ENCODE measurements around the gene SVEP1.
"Not testable (repeated sequence)": the region's sequence is repeated elsewhere in the genome, so short reads cannot be mapped to it uniquely, and the experiment has no call there.

SVEP1 gene

DNA sequence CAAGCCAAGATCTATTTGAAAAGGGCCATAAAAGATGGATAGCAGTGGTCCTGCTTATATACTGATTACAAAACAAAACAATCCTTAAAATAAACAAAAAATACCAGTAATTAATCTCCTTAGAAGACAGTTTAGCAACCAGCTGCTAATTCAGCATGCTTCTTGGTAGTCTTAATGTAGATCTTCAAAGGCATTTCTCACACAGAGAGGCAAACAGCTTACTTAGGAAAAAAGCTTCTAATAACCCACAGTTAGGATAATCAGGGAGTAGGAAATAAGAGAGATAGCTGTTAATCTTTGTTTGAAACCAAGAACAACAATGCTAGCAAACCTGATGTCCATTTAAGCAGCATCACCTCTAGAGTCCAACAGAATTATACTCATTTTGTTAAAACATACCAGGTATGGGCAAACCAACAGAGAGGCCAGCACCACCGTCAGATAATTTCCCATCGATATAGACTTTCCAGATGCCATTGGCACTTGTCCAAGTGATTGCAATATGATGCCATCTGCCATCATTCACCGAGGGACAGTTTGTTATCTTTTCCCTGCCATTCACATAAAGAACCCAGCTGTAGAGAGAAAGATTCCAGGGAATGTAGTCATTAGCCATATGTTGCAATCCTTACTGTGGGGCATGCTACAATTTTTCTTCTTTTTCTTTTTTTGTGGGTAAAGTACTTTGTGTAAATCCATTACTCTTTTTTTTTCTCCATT lies 136.2 kb downstream of the SVEP1 start:
- no peak for FAIRE-seq

DNA sequence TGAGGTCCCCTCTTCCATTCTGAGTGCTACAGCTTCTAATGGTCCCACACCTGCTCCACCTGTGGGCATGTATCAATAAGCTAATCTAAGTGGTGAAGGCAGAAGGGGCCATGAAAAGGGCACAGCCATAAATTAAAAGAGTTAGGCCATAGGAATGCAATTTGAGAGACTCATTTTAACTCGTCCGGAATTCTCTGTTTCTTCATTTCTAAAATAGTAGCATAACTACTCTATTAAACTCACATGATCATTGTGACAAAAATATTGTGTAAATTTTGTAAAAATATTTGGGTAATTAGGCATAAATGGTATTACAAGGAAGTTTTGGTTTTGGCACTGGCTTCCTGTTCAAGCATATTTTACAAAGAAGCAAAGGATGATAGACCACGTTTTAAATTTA lies 138.7 kb downstream of the SVEP1 start:
- no peak for FAIRE-seq

DNA sequence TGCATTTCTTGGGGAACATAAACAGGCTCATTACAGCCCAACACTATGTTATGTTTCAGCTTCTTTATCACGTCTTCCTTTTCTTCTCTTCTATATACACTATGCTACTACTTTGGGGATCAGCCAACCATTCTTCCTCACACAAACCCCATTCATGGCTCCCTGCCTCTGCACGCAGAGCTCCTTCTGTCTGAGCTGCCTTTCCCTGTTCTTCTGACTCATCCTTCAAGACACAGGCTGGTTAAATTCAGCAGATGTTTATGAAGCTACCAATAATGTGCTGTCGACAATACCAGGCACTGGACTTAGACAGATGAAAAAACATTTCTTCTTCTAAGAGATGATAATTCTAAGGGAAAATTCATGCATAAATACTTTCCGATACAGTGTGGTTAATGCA lies 139.4 kb downstream of the SVEP1 start:
- no peak for FAIRE-seq

DNA sequence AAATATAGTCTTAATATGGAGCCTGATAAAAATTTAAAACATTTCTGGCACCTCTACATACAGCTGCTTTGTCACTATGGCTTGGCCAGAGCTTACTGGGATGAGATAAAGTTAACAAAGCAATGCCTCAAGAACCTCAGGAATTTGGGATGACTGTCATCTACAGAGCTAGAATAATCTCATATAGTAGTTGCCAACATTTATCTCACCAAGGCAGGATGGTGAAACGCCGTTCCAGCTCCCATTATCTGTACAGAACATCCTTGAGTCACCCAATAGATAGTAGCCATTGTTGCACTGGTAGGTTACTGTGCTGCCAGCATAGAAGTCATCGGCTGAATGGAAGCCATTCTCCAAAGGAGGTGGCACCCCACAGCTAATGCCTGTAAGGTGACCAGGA lies 147.3 kb downstream of the SVEP1 start:
- no peak for FAIRE-seq

DNA sequence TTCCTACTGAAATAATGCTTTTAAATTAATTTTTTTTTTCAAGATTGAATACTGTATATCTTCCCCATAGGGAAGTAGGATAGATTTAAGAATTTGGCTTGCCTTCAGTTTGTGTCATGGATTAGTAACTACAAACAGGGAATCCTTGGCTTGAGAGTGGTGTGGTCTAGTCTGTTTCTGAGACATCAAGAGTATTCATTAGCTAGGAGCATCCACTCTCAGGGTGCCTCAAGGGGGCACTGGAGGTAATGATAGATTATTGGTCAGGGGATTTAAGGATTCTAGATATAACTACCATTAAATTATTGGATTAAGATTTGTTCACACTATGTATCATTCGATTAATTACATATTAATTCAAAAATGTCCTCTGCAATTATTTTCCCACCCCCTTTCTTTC lies 150.1 kb downstream of the SVEP1 start:
- FAIRE-seq, result no peak

DNA sequence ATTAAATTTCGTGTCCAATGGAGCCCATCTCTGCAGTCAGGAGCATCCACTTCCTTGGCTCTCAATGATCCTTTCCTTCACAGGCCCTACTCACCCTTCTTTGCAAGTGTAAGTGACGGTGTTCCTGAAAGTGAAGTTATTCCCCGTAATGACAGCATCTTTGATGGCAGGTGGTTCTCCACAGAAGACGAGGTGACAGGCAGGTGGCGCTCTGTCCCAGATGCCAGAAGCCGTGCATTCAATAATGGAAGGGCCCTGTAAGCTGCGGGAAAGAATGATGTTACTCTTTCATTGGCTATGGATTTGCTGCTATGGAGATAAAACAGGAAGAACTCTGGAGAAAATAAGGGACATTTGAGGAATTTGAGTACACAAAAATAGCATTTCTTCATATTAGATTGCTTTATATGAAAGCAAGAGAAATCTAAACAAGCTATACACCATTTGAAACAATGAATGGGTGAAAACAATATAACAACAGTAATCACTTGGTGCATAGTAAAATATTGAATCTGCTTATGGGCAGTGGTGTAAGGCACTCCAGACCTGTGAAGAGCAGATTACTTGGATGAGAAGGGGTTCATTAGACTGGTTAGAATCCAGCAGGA lies 151.9 kb downstream of the SVEP1 start:
- no peak for FAIRE-seq

DNA sequence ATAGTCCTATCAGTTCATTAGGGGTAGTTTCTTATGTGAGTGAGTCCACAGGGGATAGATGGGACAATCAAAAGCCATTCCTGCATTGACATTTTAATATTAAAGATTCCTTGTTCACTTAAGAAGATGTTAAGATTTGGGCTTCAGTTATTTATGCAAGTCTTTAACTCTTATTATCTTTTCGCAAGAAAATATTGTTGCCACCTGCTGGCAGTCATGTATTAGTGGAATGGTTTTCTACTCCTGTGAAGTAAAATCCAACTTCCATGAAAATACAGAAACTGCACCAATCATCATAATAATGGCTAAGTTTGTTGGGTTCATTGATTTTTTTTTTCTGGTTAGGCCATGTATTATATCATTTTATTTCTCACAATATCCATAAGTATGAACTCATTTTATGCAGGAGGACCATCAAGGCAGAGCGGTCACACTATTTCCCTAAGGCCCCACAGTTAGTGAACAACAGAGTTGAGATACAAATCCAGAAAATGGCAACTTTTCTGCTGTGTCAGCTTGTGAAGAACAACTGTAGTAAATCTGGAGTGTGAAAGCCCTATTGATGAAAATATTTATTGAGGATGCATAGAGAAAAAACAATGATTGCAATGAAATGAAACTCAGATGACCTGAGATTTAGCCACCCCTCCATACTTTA lies 153.4 kb downstream of the SVEP1 start:
- no peak for FAIRE-seq

DNA sequence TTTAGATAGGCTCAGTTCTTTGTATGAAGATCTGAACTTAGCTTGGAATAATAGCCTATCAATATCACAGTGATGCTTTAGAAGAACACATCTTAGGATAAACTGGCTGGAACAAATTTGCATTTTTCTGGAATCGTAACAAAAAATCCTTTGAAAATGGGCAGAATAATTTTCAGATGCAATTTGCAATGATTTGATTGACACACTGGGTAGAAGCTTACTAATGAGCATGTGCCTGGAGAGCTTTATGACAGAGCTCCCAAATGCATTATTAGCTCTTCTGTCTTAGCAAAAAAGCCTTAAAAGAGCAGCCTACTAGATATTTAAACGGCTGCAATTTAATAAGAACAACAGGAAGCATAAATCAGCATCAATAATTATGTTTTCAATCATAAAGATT lies 165.1 kb downstream of the SVEP1 start:
- no peak for FAIRE-seq

DNA sequence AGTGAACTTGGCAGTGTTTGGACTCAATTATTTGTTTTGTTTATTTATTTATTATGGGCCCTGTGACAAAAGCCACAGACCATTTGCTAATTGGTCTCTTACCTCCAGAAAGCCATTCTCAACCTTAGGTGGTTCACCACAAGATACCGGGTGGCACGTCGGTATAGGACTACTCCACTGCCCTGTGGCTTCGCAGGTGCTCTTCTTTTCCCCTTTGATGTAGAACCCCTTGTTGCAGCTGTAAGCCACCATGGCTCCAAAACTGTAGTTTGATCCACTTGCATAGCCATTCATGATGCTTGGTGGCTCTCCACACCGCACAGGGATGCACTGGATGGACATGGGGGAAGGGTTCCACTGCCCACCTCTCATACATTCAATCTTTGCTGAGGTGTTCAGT lies 168.6 kb downstream of the SVEP1 start:
- no peak for FAIRE-seq

DNA sequence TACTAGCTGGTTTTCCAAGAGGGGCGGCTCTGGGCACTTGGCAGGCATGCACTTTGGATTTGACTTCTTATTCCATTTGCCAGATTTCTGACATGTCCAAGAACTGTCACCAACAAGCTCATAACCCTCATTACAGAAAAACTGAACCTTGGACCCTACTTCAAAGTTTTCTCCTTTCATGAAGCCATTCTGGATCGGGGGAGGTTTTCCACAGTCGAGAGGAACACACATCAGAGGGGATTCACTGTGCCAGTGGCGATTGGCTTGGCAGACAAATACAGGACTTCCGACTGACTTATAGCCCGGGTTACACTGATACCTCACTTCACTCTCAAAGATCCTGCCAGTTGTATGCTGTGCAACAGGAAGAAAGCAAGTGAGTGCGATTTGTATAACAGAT lies 170.9 kb downstream of the SVEP1 start:
- no peak for FAIRE-seq

DNA sequence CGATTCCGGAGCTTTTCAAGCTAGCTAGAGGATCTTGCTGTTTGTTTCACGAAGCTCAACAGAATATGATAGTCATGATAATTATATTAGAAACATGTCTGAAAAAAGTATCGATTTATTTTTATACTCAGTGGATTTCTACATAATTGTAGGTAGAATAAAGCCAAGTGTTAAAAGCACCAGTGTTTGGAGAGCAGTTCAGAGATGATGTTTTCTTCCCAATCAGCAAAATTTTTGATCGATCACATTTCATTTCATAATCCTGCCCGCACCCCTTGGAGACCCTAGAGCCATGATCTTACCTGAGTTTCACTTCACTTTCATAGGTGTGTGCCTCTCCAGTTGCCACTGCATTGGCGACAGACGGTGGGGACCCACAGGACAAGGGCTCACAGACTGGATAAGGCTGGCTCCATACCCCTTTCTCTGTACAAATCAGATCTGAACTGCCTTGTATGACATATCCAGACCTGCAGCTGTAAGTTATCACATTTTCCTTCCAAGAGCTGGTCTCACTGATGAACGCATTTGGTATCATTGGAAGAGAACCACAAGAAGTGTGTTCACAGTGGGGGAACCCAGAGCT lies 173.6 kb downstream of the SVEP1 start:
- no peak for FAIRE-seq

DNA sequence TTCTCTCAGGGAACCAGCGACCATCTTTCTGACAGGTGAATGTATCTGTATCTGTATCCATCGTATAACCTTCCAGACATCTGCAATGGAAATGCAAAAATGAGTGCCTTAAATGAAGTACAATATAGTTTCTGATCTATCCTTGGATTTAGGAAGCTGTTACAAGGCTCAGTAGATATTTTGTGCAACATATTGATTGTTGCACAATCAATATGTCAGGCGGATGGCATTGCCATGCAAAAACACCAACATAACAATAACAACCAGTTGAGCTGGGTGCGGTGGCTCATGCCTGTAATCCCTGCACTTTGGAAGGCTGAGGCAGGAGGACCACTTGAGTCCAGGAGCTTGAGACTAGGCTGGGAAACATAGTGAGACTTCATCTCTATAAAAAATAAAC lies 175.1 kb downstream of the SVEP1 start:
- no peak for FAIRE-seq

DNA sequence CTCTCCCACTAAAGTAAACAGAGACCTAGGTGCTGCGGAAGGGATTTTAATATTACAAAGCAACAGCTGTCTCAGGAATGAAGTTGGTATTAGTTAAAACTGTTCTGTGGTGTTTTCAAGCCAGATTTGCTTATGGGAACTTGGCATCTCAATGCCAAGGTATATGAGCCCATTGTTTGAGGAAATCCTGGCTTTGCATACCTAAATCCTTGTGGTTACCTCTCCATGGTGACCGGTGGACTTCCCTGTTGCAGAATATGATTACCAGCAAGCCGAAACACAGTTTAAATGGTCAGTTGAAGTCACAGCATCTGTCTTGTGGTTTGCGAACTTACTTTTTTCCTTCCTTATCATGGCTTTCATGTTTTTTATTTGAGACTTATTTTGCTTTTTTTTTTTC lies 179.6 kb downstream of the SVEP1 start:
- no peak for FAIRE-seq

DNA sequence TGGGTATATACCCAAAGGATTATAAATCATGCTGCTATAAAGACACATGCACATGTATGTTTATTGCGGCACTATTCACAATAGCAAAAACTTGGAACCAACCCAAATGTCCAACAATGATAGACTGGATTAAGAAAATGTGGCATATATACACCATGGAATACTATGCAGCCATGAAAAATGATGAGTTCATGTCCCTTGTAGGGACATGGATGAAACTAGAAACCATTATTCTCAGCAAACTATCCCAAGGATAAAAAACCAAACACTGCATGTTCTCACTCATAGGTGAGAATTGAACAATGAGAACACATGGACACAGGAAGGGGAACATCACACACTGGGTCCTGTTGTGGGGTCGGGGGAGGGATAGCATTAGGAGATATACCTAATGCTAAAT lies 180.5 kb downstream of the SVEP1 start:
- FAIRE-seq, result not testable (repeated sequence)

DNA sequence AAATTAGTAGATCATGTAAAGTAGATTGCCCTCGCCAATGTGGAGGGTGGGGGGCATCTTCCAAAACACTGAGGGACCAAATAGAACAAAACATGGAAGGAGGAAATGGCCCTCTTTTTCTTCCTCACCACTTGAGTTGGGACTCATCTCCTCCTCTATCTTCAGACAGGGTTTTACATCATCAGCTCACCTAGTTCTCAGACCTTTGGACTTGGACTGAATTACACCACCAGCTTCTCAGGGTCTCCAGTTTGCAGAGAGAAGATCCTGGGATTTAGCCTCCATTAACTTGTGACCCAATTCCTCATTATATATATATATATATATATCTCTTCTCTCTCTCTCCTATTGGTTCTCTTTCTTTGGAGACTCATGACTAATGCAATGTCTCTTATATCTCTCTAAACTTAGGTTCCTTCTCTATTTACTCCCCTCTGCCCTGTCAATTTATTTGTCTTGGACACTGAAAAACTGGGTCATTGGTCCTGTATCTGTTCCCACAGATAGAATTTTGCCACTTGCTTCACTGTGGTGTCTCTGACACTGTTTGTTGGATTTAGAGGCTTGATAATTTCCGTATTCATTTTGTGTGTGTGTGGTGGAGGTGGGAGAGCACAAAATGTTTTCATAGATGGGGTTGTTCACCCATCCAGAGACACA lies 187.6 kb downstream of the SVEP1 start:
- FAIRE-seq, result no peak

DNA sequence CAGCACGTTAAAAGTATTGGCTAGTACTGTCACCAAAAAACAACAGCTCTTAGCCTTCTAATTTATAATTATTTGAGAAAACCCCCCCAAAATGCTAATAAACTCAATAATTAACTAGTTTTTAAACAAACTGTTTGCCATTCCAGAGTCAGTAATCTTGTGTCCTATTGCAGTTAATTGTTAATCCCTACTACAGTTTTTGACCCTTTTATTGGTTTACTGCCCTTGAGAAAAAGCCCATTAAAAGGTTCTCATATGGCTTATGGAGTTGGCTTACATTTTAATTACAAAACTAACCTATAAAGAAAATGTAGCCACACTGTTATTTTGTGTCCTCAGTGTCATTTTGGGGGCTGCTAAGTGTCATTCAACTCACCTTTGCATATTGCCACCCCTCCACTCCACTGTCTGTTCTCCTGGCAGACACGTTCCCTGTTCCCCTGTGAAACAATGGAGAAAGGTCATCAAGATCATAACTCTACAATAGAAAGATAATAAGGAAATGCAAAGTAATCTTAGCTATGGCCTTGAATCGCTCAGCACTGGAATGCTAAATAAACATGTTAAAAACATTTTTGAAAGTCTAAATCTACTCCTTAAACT lies 190.3 kb downstream of the SVEP1 start:
- no peak for FAIRE-seq

DNA sequence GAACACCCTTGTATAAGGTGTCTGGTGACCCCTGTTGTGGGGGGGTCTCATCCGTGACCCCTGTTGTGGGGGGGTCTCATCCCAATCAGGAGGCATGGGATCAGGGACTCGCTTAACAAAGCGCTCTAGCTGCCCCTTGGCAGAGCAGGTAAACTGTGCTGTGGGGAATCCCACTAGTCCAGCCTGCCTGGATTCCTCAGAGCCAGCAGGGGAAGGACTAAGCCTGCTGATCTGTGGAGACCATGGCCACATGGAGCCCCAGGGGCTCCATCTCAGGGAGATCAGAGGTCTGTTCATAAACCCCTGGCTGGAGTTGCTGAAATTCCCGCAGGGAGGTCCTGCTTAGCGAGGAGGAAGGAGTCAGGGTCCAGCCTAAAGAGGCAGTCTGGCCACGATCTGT lies 196.1 kb downstream of the SVEP1 start:
- no peak for FAIRE-seq

DNA sequence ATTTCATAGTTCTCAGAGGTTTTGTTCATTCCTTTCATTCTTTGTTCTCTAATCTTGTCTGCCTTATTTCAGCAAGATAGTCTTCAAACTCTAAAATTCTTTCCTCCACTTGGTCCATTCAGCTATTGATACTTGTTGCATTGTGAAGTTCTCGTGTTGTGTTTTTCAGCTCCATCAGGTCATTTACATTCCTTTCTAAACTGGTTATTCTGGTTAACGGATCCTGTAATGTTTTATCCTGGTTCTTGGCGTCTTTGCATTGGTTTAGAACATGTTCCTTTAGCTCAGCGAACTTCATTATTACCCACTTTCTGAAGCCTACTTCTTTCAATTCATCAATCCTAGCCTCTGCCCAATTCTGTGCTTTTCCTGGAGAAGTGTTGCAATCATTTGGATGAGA lies 196.8 kb downstream of the SVEP1 start:
- no peak for FAIRE-seq

DNA sequence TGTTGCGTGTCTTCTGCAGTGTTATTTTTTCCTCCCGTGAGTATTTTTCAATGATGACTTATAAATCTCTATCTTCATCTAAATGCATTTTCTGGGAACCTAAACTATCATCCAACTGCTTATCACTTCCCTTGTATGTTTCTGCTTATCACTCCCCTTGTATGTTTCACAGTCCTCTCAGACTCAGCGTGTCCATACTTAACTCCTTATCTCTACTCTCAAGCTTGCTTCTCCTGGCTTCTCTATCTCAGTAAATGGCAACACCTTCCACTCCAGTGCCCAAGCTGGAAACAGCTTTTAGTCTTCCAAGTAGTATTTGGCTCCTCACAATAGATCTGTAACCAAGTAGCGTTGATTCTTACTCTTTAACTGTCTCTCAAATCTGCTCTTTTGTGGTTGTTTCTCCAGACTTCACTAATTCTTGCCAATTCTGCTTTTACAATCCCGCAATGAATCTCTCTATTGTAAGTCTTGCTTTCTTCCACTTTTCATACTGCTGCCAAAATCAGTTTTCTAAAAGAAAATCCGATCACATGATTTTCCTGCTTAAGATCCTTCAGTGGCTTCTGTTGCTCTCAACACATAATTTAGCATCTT lies 208.0 kb downstream of the SVEP1 start:
- FAIRE-seq, result no peak

DNA sequence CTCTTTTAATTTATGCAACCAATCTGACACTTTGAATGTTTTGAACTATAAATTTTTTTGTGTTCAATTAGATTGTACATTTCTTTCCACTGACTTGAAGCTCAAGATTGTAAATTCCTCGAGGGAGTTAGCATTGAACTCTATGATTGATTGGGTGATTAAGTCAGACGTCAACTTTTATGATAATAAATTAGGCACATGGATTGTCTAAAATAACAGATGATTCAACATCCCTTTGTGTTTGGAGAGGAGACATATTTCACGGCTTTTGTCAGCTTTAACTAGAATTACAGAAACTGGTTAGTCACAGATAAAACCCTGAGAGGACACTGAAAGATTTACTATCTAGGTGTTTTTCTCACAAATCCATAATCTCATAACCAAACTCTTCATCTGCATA lies 209.2 kb downstream of the SVEP1 start:
- no peak for FAIRE-seq

DNA sequence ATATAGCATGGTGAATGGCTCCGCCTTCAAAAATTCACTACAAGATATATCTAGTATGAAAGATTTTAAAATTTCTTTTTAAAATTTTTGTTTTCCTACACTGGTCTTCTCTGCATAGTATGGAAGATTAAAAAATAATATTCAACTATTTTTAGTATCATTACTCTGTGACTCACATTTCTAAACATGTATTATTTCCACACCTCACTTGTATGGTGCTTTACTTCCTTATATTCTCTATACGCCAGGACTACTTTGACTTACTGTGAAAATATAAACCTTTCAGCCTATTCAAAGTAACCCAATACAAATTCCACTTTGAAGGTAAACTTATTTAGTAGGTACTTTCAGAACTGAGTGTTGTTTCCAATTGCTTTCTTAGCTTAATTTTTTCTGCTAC lies 215.1 kb downstream of the SVEP1 start:
- no peak for FAIRE-seq

DNA sequence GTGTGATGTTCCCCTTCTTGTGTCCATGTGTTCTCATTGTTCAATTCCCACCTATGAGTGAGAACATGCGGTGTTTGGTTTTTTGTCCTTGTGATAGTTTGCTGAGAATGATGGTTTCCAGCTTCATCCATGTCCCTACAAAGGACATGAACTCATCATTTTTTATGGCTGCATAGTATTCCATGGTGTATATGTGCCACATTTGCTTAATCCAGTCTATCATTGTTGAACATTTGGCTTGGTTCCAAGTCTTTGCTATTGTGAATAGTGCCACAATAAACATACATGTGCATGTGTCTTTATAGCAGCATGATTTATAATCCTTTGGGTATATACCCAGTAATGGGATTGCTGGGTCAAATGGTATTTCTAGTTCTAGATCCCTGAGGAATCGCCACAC lies 220.5 kb downstream of the SVEP1 start:
- not testable (repeated sequence) for FAIRE-seq

DNA sequence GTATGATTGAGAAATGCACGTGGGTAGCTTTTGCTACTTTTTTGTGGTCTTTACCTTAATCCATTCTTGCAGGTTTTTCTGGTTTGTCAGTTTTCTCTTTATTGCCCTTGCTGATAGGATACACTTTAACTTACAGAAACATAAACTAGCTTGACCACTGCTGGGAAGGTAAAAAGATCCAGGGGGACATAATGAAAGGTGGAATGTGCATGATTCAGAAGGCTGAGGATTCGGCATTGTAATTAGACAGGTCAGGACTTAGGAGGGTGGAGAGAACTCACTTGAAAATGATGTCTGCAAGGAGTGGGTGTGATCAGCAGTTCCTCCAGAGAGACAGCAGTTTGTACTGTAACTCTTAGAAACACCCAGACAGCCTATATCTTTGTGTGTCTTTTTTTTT lies 222.0 kb downstream of the SVEP1 start:
- FAIRE-seq, result no peak

Measured in TTC549 (cell line).